WTC11 (cell line): ENCODE results near the gene CIAO2A. TPM values are rescaled to one million over a fixed set of nuclear protein-coding genes. Genes with fewer than 3 reads are reported as not detected.

Experiments used
- ATAC-seq: fragments of 200-7000 bp; cut with Tn5 transposase; 2 replicates; pipeline ENCODE4 v1.10.0; 2021; ENCODE audit warnings: mild to moderate bottlenecking, moderate library complexity
- CTCF ChIA-PET: fragments of 300-600 bp; sonication (Branson Sonifier 250); formaldehyde crosslinking; loops from one replicate; lab custom pipeline; 2021; ENCODE audit warnings: antibody characterized with exemption; lab: Charles Lee
- POLR2A ChIA-PET: fragments of 350-600 bp; sonication (Branson Sonifier 250); formaldehyde crosslinking; loops from one replicate; lab custom pipeline; 2021; ENCODE audit warnings: antibody characterized with exemption; lab: Charles Lee
- DNase-seq: peaks from one replicate; pipeline ENCODE4 v3.0.0; 2021; ENCODE audit warnings: low spot score
- H3K27ac Mint-ChIP-seq: 2 replicates; pipeline ENCODE4 v1.8.0; 2021; ENCODE audit warnings: mixed read lengths
- H3K27me3 Mint-ChIP-seq: 2 replicates; pipeline ENCODE4 v1.8.0; 2021; ENCODE audit warnings: low read depth, mild to moderate bottlenecking, moderate library complexity, mixed read lengths
- H3K36me3 Mint-ChIP-seq: 2 replicates; pipeline ENCODE4 v1.8.0; 2021; ENCODE audit warnings: mixed read lengths
- H3K4me1 Mint-ChIP-seq: 2 replicates; pipeline ENCODE4 v1.8.0; 2022; ENCODE audit warnings: mixed read lengths
- H3K4me3 Mint-ChIP-seq: 2 replicates; pipeline ENCODE4 v1.8.0; 2021; ENCODE audit warnings: mild to moderate bottlenecking, moderate library complexity, mixed read lengths
- H3K9me3 Mint-ChIP-seq: 2 replicates; pipeline ENCODE4 v1.8.0; 2021; ENCODE audit warnings: mixed read lengths
- JUN ChIP-seq: sonication (generic); formaldehyde crosslinking; IDR thresholded peaks from 2 replicates; pipeline ENCODE4 v1.8.0; 2023; ENCODE audit warnings: mild to moderate bottlenecking, missing genetic modification reagents
- MXD4 ChIP-seq: fragments of 250-450 bp; sonication (Bioruptor Pico); IDR thresholded peaks from 2 replicates; pipeline ENCODE4 v1.8.0; 2021; ENCODE audit warnings: mild to moderate bottlenecking, moderate library complexity, borderline replicate concordance
- NFATC4 ChIP-seq: fragments of 250-450 bp; sonication (Bioruptor Pico); IDR thresholded peaks from 2 replicates; pipeline ENCODE4 v1.9.0; 2021; ENCODE audit warnings: mild to moderate bottlenecking
- OVOL2 ChIP-seq: fragments of 250-450 bp; sonication (Bioruptor Pico); IDR thresholded peaks from 2 replicates; pipeline ENCODE4 v1.9.0; 2021; ENCODE audit warnings: mild to moderate bottlenecking, borderline replicate concordance
- RELA ChIP-seq: sonication (generic); formaldehyde crosslinking; IDR thresholded peaks from 2 replicates; pipeline ENCODE4 v1.8.1; 2022; ENCODE audit warnings: missing genetic modification reagents, mild to moderate bottlenecking, borderline replicate concordance
- SMAD3 ChIP-seq: sonication (generic); formaldehyde crosslinking; IDR thresholded peaks from 2 replicates; pipeline ENCODE4 v1.8.0; 2022; ENCODE audit warnings: missing genetic modification reagents, mild to moderate bottlenecking, borderline replicate concordance
- SMAD4 ChIP-seq: sonication (generic); formaldehyde crosslinking; IDR thresholded peaks from 2 replicates; pipeline ENCODE4 v1.8.0; 2022; ENCODE audit warnings: mild to moderate bottlenecking, missing genetic modification reagents
- TEAD1 ChIP-seq: sonication (generic); formaldehyde crosslinking; IDR thresholded peaks from 2 replicates; pipeline ENCODE4 v1.8.0; 2022; ENCODE audit warnings: mild to moderate bottlenecking, missing genetic modification reagents
- ZNF219 ChIP-seq: sonication (generic); formaldehyde crosslinking; IDR thresholded peaks from 2 replicates; pipeline ENCODE4 v1.8.0; 2023; ENCODE audit warnings: missing genetic modification reagents, mild to moderate bottlenecking, borderline replicate concordance
- ZNF416 ChIP-seq: fragments of 250-450 bp; sonication (Bioruptor Pico); IDR thresholded peaks from 2 replicates; pipeline ENCODE4 v1.9.0; 2021; ENCODE audit warnings: mild to moderate bottlenecking, inconsistent platforms
- total RNA-seq: library from RNA; stranded (reverse); gene quantifications from 3 replicates; pipeline ENCODE4 v1.2.3, GENCODE V29; 2021
- TF ChIP-seq, protein P1 (sequence below): fragments of 200-600 bp; IDR thresholded peaks from 2 replicates; pipeline ENCODE4 v1.8.0; 2022; ENCODE audit warnings: antibody characterized with exemption
- TF ChIP-seq, protein P2 (sequence below): fragments of 250-450 bp; sonication (Bioruptor Pico); IDR thresholded peaks from 2 replicates; pipeline ENCODE4 v1.9.0; 2021; ENCODE audit warnings: mild to moderate bottlenecking
- TF ChIP-seq, protein P3 (sequence below): fragments of 250-450 bp; sonication (Bioruptor Pico); IDR thresholded peaks from 2 replicates; pipeline ENCODE4 v1.8.0; 2021; ENCODE audit warnings: mild to moderate bottlenecking
- TF ChIP-seq, protein P4 (sequence below): sonication (generic); formaldehyde crosslinking; IDR thresholded peaks from 2 replicates; pipeline ENCODE4 v1.8.1; 2022; ENCODE audit warnings: mild to moderate bottlenecking, missing genetic modification reagents, moderate library complexity, borderline replicate concordance
- TF ChIP-seq, protein P5 (sequence below): sonication (generic); formaldehyde crosslinking; IDR thresholded peaks from 2 replicates; pipeline ENCODE4 v1.8.0; 2022; ENCODE audit warnings: mild to moderate bottlenecking, missing genetic modification reagents
- TF ChIP-seq, protein P6 (sequence below): sonication (generic); formaldehyde crosslinking; IDR thresholded peaks from 2 replicates; pipeline ENCODE4 v1.8.0; 2022; ENCODE audit warnings: mild to moderate bottlenecking, missing genetic modification reagents

CIAO2A gene
- total RNA-seq, 1 experiment from 2014 or later, result 73.6 TPM

DNA sequence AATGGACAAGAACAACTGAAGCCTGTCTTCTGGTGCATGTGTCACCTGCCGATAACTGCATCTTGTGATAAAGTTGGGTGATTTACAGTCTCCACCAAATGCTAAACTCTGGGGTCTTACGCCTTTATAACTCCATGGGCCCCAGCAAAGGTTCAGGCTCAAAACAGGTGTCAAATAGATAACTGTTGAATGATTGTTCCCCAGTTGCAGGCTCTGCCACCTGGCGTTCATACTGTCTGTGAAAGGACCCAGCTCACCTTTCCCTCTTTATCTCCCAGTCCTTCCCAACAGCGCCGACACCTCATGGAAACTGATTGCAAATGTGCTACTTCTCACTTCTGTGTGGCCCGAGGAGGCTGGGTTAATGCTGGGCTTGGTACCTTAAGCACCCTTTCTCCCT is 49.6 kb upstream of the CIAO2A start (continued):
- TF ChIP-seq RELA (CRISPR knock-in tag), result no peak
- TF ChIP-seq SMAD3, result no peak
- no peak for TF ChIP-seq OVOL2 (CRISPR knock-in tag)
- TF ChIP-seq, protein P1, sequence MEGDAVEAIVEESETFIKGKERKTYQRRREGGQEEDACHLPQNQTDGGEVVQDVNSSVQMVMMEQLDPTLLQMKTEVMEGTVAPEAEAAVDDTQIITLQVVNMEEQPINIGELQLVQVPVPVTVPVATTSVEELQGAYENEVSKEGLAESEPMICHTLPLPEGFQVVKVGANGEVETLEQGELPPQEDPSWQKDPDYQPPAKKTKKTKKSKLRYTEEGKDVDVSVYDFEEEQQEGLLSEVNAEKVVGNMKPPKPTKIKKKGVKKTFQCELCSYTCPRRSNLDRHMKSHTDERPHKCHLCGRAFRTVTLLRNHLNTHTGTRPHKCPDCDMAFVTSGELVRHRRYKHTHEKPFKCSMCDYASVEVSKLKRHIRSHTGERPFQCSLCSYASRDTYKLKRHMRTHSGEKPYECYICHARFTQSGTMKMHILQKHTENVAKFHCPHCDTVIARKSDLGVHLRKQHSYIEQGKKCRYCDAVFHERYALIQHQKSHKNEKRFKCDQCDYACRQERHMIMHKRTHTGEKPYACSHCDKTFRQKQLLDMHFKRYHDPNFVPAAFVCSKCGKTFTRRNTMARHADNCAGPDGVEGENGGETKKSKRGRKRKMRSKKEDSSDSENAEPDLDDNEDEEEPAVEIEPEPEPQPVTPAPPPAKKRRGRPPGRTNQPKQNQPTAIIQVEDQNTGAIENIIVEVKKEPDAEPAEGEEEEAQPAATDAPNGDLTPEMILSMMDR, result no peak
- no peak for TF ChIP-seq ZNF416
- TF ChIP-seq, protein P2, sequence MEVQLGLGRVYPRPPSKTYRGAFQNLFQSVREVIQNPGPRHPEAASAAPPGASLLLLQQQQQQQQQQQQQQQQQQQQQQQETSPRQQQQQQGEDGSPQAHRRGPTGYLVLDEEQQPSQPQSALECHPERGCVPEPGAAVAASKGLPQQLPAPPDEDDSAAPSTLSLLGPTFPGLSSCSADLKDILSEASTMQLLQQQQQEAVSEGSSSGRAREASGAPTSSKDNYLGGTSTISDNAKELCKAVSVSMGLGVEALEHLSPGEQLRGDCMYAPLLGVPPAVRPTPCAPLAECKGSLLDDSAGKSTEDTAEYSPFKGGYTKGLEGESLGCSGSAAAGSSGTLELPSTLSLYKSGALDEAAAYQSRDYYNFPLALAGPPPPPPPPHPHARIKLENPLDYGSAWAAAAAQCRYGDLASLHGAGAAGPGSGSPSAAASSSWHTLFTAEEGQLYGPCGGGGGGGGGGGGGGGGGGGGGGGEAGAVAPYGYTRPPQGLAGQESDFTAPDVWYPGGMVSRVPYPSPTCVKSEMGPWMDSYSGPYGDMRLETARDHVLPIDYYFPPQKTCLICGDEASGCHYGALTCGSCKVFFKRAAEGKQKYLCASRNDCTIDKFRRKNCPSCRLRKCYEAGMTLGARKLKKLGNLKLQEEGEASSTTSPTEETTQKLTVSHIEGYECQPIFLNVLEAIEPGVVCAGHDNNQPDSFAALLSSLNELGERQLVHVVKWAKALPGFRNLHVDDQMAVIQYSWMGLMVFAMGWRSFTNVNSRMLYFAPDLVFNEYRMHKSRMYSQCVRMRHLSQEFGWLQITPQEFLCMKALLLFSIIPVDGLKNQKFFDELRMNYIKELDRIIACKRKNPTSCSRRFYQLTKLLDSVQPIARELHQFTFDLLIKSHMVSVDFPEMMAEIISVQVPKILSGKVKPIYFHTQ, result no peak
- TF ChIP-seq, protein P3, sequence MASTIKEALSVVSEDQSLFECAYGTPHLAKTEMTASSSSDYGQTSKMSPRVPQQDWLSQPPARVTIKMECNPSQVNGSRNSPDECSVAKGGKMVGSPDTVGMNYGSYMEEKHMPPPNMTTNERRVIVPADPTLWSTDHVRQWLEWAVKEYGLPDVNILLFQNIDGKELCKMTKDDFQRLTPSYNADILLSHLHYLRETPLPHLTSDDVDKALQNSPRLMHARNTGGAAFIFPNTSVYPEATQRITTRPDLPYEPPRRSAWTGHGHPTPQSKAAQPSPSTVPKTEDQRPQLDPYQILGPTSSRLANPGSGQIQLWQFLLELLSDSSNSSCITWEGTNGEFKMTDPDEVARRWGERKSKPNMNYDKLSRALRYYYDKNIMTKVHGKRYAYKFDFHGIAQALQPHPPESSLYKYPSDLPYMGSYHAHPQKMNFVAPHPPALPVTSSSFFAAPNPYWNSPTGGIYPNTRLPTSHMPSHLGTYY, result no peak
- no peak for TF ChIP-seq SMAD4 (CRISPR knock-in tag)
- no peak for TF ChIP-seq TEAD1 (CRISPR knock-in tag)
- TF ChIP-seq, protein P4, sequence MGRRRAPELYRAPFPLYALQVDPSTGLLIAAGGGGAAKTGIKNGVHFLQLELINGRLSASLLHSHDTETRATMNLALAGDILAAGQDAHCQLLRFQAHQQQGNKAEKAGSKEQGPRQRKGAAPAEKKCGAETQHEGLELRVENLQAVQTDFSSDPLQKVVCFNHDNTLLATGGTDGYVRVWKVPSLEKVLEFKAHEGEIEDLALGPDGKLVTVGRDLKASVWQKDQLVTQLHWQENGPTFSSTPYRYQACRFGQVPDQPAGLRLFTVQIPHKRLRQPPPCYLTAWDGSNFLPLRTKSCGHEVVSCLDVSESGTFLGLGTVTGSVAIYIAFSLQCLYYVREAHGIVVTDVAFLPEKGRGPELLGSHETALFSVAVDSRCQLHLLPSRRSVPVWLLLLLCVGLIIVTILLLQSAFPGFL (CRISPR knock-in tag), result no peak
- no peak for TF ChIP-seq MXD4
- TF ChIP-seq, protein P5, sequence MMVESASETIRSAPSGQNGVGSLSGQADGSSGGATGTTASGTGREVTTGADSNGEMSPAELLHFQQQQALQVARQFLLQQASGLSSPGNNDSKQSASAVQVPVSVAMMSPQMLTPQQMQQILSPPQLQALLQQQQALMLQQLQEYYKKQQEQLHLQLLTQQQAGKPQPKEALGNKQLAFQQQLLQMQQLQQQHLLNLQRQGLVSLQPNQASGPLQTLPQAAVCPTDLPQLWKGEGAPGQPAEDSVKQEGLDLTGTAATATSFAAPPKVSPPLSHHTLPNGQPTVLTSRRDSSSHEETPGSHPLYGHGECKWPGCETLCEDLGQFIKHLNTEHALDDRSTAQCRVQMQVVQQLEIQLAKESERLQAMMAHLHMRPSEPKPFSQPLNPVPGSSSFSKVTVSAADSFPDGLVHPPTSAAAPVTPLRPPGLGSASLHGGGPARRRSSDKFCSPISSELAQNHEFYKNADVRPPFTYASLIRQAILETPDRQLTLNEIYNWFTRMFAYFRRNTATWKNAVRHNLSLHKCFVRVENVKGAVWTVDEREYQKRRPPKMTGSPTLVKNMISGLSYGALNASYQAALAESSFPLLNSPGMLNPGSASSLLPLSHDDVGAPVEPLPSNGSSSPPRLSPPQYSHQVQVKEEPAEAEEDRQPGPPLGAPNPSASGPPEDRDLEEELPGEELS (CRISPR knock-in tag), result no peak
- TF ChIP-seq, protein P6, sequence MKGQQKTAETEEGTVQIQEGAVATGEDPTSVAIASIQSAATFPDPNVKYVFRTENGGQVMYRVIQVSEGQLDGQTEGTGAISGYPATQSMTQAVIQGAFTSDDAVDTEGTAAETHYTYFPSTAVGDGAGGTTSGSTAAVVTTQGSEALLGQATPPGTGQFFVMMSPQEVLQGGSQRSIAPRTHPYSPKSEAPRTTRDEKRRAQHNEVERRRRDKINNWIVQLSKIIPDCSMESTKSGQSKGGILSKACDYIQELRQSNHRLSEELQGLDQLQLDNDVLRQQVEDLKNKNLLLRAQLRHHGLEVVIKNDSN (CRISPR knock-in tag), result no peak

DNA sequence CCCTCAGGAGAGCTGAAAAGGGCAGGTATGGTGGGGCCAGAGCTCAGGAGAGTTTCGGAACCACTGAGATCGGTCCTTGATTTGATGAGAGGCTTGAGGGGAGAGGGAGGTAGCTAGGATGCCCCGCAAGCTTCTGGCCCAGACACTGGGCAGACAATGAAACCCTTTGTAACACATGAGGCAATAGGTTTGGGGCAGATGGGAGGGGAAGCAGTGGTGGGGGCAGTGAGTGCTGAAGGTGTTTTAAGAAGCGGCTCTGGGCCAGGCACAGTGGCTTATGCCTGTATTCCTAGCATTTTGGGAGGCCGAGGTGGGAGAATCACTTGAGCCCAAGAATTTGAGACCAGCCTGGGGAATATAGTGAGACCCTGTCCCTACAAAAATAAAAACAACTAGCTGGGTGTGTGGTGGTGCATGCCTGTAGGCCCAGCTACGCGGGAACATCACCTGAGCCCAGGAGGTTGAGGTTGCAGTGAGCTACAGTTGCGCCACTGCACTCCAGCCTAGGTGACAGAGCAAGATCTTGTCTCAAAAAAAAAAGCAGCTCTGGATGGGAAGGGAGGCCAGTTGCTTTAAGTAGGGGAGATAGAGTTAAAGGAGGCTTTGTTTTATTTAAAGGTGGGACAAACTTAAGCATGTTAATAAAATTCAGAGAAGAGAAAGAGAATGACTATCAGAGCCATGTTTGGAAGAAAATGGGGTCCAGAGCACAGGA is 48.3 kb upstream of the CIAO2A start:
- Mint-ChIP-seq H3K4me1 (no peaks in the 10 kb centered on the region), H3K9me3 (no peaks in the 10 kb centered on the region), H3K27ac (no peak overlapping the region), H3K36me3 (peaks cover 7% of the 10 kb centered on the region), H3K4me3 (no peak overlapping the region), H3K27me3 (no peaks in the 10 kb centered on the region)
- CTCF ChIA-PET, result interaction anchor here (4.9 kb wide), 1 partner anchor 12 kb away, joined by 39 read pairs; no protein-coding TSS in a partner anchor
- POLR2A ChIA-PET, result no interaction called here
- DNase-seq, result no peak
- ATAC-seq, result no peak
- no peak for TF ChIP-seq ZNF219 (CRISPR knock-in tag)
- no peak for TF ChIP-seq JUN
- TF ChIP-seq NFATC4 (CRISPR knock-in tag), result no peak
